Loucy (cell line): ENCODE data around the gene SAG.

ENCODE experiments used
- CTCF ChIP-seq: fragments of 200-600 bp; sonication (generic); conservative IDR thresholded peaks from 2 replicates; pipeline ENCODE4 v1.5.1; 2014; ENCODE audit warnings: mild to moderate bottlenecking, antibody characterized with exemption, low read length
- EZH2phosphoT487 ChIP-seq: fragments of 200-600 bp; IDR thresholded peaks from 2 replicates; pipeline ENCODE4 v1.6.1; 2018; ENCODE audit warnings: antibody characterized with exemption, mild to moderate bottlenecking, moderate library complexity, borderline replicate concordance

GRCh38 chr2:233371641-233372040 is 64.0 kb downstream of the SAG start:
- no peak for TF ChIP-seq CTCF
- no peak for TF ChIP-seq EZH2phosphoT487
